ENCODE measurements around the gene DNAH9.

Gene DNAH9

GRCh38 chr17:11598274-11599221 lies at the start of gene DNAH9:
Gene DNAH9 (plus strand): TSS chr17:11598470. CDS start chr17:11598499, 29 bp downstream.
- no peak for DNase-seq

GRCh38 chr17:11550431-11550830 lies 47.8 kb upstream of the DNAH9 start:
- DNase-seq: no peak

GRCh38 chr17:11551442-11551841 lies 46.8 kb upstream of the DNAH9 start:
- no peak for DNase-seq

GRCh38 chr17:11553135-11553534 lies 45.1 kb upstream of the DNAH9 start:
- DNase-seq: no peak

- no peak for DNase-seq
Observed at GRCh38 chr17:11554042-11554441, 44.2 kb upstream of the DNAH9 start.

- DNase-seq: no peak
Observed at GRCh38 chr17:11554542-11554941, 43.7 kb upstream of the DNAH9 start.

- DNase-seq: no peak
Observed at GRCh38 chr17:11555530-11555929, 42.7 kb upstream of the DNAH9 start.

GRCh38 chr17:11557727-11558452 lies 40.4 kb upstream of the DNAH9 start:
- no peak for DNase-seq

- DNase-seq: no peak
Observed at GRCh38 chr17:11558681-11559234, 39.5 kb upstream of the DNAH9 start.

- no peak for DNase-seq
Observed at GRCh38 chr17:11559601-11560000, 38.7 kb upstream of the DNAH9 start.

GRCh38 chr17:11561281-11561680 lies 37.0 kb upstream of the DNAH9 start:
- no peak for DNase-seq

- DNase-seq: no peak
Observed at GRCh38 chr17:11561702-11562101, 36.6 kb upstream of the DNAH9 start.

GRCh38 chr17:11564589-11565380 lies 33.5 kb upstream of the DNAH9 start:
- no peak for DNase-seq

GRCh38 chr17:11565591-11565990 lies 32.7 kb upstream of the DNAH9 start:
- no peak for DNase-seq

GRCh38 chr17:11578998-11579397 lies 19.3 kb upstream of the DNAH9 start:
- DNase-seq: no peak

GRCh38 chr17:11580677-11581076 lies 17.6 kb upstream of the DNAH9 start:
- DNase-seq: no peak

- no peak for DNase-seq
Observed at GRCh38 chr17:11582217-11582616, 16.1 kb upstream of the DNAH9 start.

- no peak for DNase-seq
Observed at GRCh38 chr17:11583306-11583992, 14.8 kb upstream of the DNAH9 start.

- no peak for DNase-seq
Observed at GRCh38 chr17:11589716-11590115, 8.6 kb upstream of the DNAH9 start.

- no peak for DNase-seq
Observed at GRCh38 chr17:11601661-11602060, 3.4 kb downstream of the DNAH9 start.

- DNase-seq: no peak
Observed at GRCh38 chr17:11608396-11608795, 10.1 kb downstream of the DNAH9 start.

- no peak for DNase-seq
Observed at GRCh38 chr17:11610999-11611566, 12.8 kb downstream of the DNAH9 start.

Data from activated naive CD4-positive, alpha-beta T cell (primary cell).